Right ventricle myocardium superior (tissue), 1 donor: ENCODE data around the gene SLC39A13. TPM values are rescaled to one million over a fixed set of nuclear protein-coding genes. Genes with fewer than 3 reads are reported as not detected.
A peak's percentile ranks its signal among the peaks of the same experiment; 100 is the strongest.

ENCODE experiments used
- ATAC-seq: fragments of 200-7000 bp; cut with Tn5 transposase; one replicate; pipeline ENCODE4 v1.9.1; 2020; ENCODE audit warnings: mild to moderate bottlenecking; ENCODE audit not compliant: poor library complexity
- DNase-seq: peaks from one replicate; pipeline ENCODE4 v3.0.0-alpha.2; 2020
- intact Hi-C: fragments of 100-400 bp; cut with DNase I; formaldehyde crosslinking; loops from one replicate; pipeline ENCODE4 v1.11.2; 2022
- total RNA-seq: library from RNA; stranded (reverse); fragmentation: NEBNext Ultra II Directional; extraction: Animal tissue kit (Norgen Biotek cat#: 25700); gene quantifications from one replicate; pipeline ENCODE4 v1.2.1, GENCODE V29; 2021
- donor health status: DM: no; HTN: yes; CAD: no; lungs with severe emphysema.

Gene SLC39A13
- total RNA-seq, 1 donor from 2014 or later, result 34.5 TPM

GRCh38 chr11:47437746-47438418 is 29.5 kb downstream of the SLC39A13 start:
- intact Hi-C loops, result no loop called here
- ATAC-seq, result peak; percentile 79
- peak; percentile 82 for DNase-seq

GRCh38 chr11:47438721-47439120 is 30.3 kb downstream of the SLC39A13 start:
- DNase-seq (no peak), ATAC-seq (no peak)
- intact Hi-C loops, result no loop called here

GRCh38 chr11:47440054-47440476 is 31.7 kb downstream of the SLC39A13 start:
- DNase-seq (no peak), ATAC-seq (no peak)
- intact Hi-C loops, result no loop called here

GRCh38 chr11:47441421-47441820 is 33.0 kb downstream of the SLC39A13 start:
- intact Hi-C loops, result no loop called here
- ATAC-seq, result no peak
- no peak for DNase-seq

- intact Hi-C loops, result no loop called here
- peak; percentile 76 for DNase-seq
- peak; percentile 91 for ATAC-seq
These were observed 34.1 kb downstream of the SLC39A13 start for GRCh38 chr11:47442514-47442913.

GRCh38 chr11:47443028-47443700 is 34.8 kb downstream of the SLC39A13 start:
- intact Hi-C loops, result no loop called here
- ATAC-seq (peak; percentile 15), DNase-seq (no peak)

GRCh38 chr11:47443817-47444216 is 35.4 kb downstream of the SLC39A13 start:
- intact Hi-C loops, result no loop called here
- ATAC-seq (no peak), DNase-seq (no peak)

GRCh38 chr11:47445840-47446239 is 37.5 kb downstream of the SLC39A13 start:
- ATAC-seq (no peak), DNase-seq (no peak)
- intact Hi-C loops, result no loop called here

- intact Hi-C loops, result no loop called here
- DNase-seq (no peak), ATAC-seq (no peak)
These were observed 38.4 kb downstream of the SLC39A13 start for GRCh38 chr11:47446833-47447232.

GRCh38 chr11:47447906-47448305 is 39.5 kb downstream of the SLC39A13 start:
- intact Hi-C loops, result no loop called here
- ATAC-seq, result no peak
- no peak for DNase-seq

- peak; percentile 56 for DNase-seq
- intact Hi-C loops, result no loop called here
- peak; percentile 88 for ATAC-seq
These were observed 40.4 kb downstream of the SLC39A13 start, which contains the start of gene RAPSN for GRCh38 chr11:47448566-47449427. RAPSN (minus strand) TSS chr11:47449136; CDS start chr11:47448964, 172 bp downstream.

GRCh38 chr11:47449541-47449940 is 41.2 kb downstream of the SLC39A13 start:
- DNase-seq (no peak), ATAC-seq (peak; percentile 7)
- intact Hi-C loops, result no loop called here

GRCh38 chr11:47451436-47451835 is 43.0 kb downstream of the SLC39A13 start:
- ATAC-seq (no peak), DNase-seq (no peak)
- intact Hi-C loops, result loop anchor here (5.0 kb wide), 1 partner anchor 74 kb away; the partner anchor contains the start of gene SPI1

GRCh38 chr11:47451990-47452389 is 43.6 kb downstream of the SLC39A13 start:
- no peak for DNase-seq
- intact Hi-C loops, result loop anchor here (5.0 kb wide), 1 partner anchor 75 kb away; the partner anchor contains the start of gene SPI1
- ATAC-seq, result no peak

GRCh38 chr11:47453365-47453764 is 45.0 kb downstream of the SLC39A13 start:
- DNase-seq, result no peak
- intact Hi-C loops, result loop anchor here (5.0 kb wide), 1 partner anchor 76 kb away; the partner anchor contains the start of gene SPI1
- no peak for ATAC-seq

- ATAC-seq (peak; percentile 92), DNase-seq (peak; percentile 75)
- intact Hi-C loops, result loop anchor here (5.0 kb wide), 1 partner anchor 77 kb away; the partner anchor contains the start of gene SPI1
These were observed 45.9 kb downstream of the SLC39A13 start for GRCh38 chr11:47454258-47454671.

GRCh38 chr11:47460571-47461235 is 52.3 kb downstream of the SLC39A13 start:
- ATAC-seq (no peak), DNase-seq (no peak)
- intact Hi-C loops, result no loop called here

- no peak for DNase-seq
- intact Hi-C loops, result no loop called here
- ATAC-seq, result no peak
These were observed 53.5 kb downstream of the SLC39A13 start for GRCh38 chr11:47461876-47462275.
